Gastroesophageal sphincter (tissue), 4 donors: ENCODE results near the gene COG5. TPM values are rescaled to one million over a fixed set of nuclear protein-coding genes. Genes with fewer than 3 reads are reported as not detected.

Experiments used
- ATAC-seq: fragments of 150-250 bp; one replicate; pipeline ENCODE4 v1.9.1; 2016; ENCODE audit warnings: mild to moderate bottlenecking, moderate library complexity
- H3K27ac ChIP-seq, 4 donors: fragments of 200-600 bp; sonication (generic) in 3 of 4; 1 replicate in 3 of 4; 2 replicates in 1 of 4; pipeline ENCODE4 v1.5.1; 2016 to 2019
- H3K27me3 ChIP-seq: fragments of 200-600 bp; sonication (generic); one replicate; pipeline ENCODE4 v1.5.1; 2019
- H3K36me3 ChIP-seq, 2 donors: fragments of 200-600 bp; sonication (generic); one replicate each; pipeline ENCODE4 v1.5.1; 2019; ENCODE audit warnings: control low read depth in 1 of 2
- H3K4me1 ChIP-seq, 3 donors: fragments of 200-600 bp; sonication (generic); 1 replicate in 2 of 3; 2 replicates in 1 of 3; pipeline ENCODE4 v1.5.1; 2016 to 2019; ENCODE audit warnings: control low read depth in 2 of 3
- H3K4me3 ChIP-seq, 2 donors: fragments of 200-600 bp; sonication (generic); one replicate each; pipeline ENCODE4 v1.5.1; 2019; ENCODE audit warnings: mild to moderate bottlenecking in 1 of 2, moderate library complexity in 1 of 2
- H3K9me3 ChIP-seq, 3 donors: fragments of 200-600 bp; sonication (generic); one replicate each; pipeline ENCODE4 v1.5.1; 2017 to 2019; ENCODE audit warnings: control low read depth in 2 of 3
- CTCF ChIP-seq, 4 experiments: fragments of 200-600 bp in 2 of 4; fragments of 450-650 bp in 2 of 4; sonication (generic) in 1 of 4; IDR thresholded peaks; one replicate each; pipeline ENCODE4 v1.5.1; 2017 to 2019; ENCODE audit warnings: antibody characterized with exemption in 4 of 4, mild to moderate bottlenecking in 2 of 4, moderate library complexity in 2 of 4
- EP300 ChIP-seq: sonication (generic); formaldehyde crosslinking; IDR thresholded peaks from one replicate; pipeline ENCODE4 v1.6.1; 2017; ENCODE audit warnings: antibody characterized with exemption, mild to moderate bottlenecking
- POLR2A ChIP-seq, 2 donors: fragments of 450-650 bp; IDR thresholded peaks; one replicate each; pipeline ENCODE4 v1.6.1; 2017; ENCODE audit warnings: antibody characterized with exemption in 2 of 2, mild to moderate bottlenecking in 2 of 2, moderate library complexity in 1 of 2
- POLR2AphosphoS5 ChIP-seq: sonication (generic); formaldehyde crosslinking; IDR thresholded peaks from one replicate; pipeline ENCODE4 v1.6.1; 2017; ENCODE audit warnings: antibody characterized with exemption
- WGBS, 2 donors: methylation state at CpG; one replicate each; pipeline ENCODE4 v1.1.5; 2018; ENCODE audit warnings: low coverage in 1 of 2; 5-methylcytosine and 5-hydroxymethylcytosine counted together
- total RNA-seq, 4 donors: library from RNA; depleted of rRNA; stranded (reverse); fragments of >200 nt; gene quantifications; one replicate each; pipeline ENCODE4 v1.1.0, GENCODE V29; 2016

COG5 gene
- total RNA-seq, 4 donors from 2014 or later = 31.6 to 50.4 (median 41.1) TPM

GRCh38 chr7:107502797-107503196 is 60.9 kb downstream of the COG5 start:
- Histone ChIP-seq H3K27me3 (no peaks in the 10 kb centered on the region), H3K36me3 (peaks cover 0 to 8% of the 10 kb centered on the region in 2 donors), H3K27ac (no peak overlapping the region), H3K9me3 (no peaks in the 10 kb centered on the region), H3K4me3 (no peak overlapping the region), H3K4me1 (peaks cover 0 to 3% (median 0%) of the 10 kb centered on the region in 3 donors)
- 91 to 100% methylated on average over 1 to 2 of the region's 2 CpGs for WGBS, 2 donors
- TF ChIP-seq CTCF (IDR thresholded peaks at IDR 0.05) (no peak), EP300 (no peak), POLR2AphosphoS5 (no peak)
- ATAC-seq = no peak

GRCh38 chr7:107502154-107502553 is 61.6 kb downstream of the COG5 start:
- H3K27ac ChIP-seq = no peak overlapping the region
- TF ChIP-seq EP300 (no peak), CTCF (IDR thresholded peaks at IDR 0.05) (no peak), POLR2A (IDR thresholded peaks at IDR 0.05) (no peak), POLR2AphosphoS5 (no peak)
- no peak overlapping the region for H3K4me3 ChIP-seq
- H3K36me3 ChIP-seq = peaks cover 0 to 8% of the 10 kb centered on the region in 2 donors
- peaks cover 0 to 3% (median 0%) of the 10 kb centered on the region in 3 donors for H3K4me1 ChIP-seq
- no peaks in the 10 kb centered on the region for H3K27me3 ChIP-seq
- H3K9me3 ChIP-seq = no peaks in the 10 kb centered on the region
- no peak for ATAC-seq
- 83 to 89% methylated on average over 3 of the region's 3 CpGs for WGBS, 2 donors

DNA sequence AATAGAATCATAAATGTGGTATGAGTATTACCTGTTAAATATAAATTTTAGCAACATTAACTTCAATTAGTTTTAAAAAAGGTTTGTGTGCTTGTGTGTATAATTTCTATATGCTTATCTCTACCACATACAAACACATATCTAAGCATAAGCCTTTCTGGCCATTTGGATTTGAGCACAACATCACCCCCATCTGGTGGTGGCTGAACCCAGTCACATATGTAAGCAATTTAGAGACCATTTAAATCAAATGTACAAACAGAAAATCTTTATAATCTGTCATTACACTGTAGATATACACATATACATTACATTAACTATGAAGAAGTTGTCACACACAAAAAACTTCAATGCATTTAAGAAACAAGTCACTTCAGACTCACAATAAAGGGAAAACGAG is 62.1 kb downstream of the COG5 start:
- peaks cover 0 to 3% (median 0%) of the 10 kb centered on the region in 3 donors for H3K4me1 ChIP-seq
- TF ChIP-seq CTCF (IDR thresholded peaks at IDR 0.05) = peak in 1 of 4 experiments; percentile 24
- no peak for TF ChIP-seq EP300
- H3K27ac ChIP-seq = no peak overlapping the region
- no peak overlapping the region for H3K4me3 ChIP-seq
- no peak for ATAC-seq
- H3K9me3 ChIP-seq = no peaks in the 10 kb centered on the region
- 97 to 100% methylated on average over 1 of the region's 1 CpG for WGBS, 2 donors
- no peaks in the 10 kb centered on the region for H3K27me3 ChIP-seq
- peaks cover 0 to 8% of the 10 kb centered on the region in 2 donors for H3K36me3 ChIP-seq

DNA sequence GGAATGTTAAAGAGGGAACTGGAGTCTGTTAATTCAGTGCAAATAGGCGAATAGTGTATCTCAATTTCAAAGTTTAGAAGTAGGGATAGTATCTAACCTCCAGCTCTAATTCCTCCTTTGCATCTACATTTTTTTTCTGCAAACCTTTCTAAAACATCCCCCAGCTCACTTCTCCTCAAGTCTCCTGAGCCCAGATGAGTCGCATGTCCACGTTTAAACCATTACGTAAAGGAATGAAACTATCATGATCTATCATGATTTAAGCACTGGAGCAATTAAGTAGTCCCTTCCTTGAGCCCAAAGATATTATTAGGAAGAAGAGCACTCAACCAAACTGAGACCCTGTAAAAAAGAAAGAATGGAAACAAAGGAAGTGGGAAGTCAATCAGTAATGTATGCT is 64.0 kb downstream of the COG5 start:
- H3K4me3 ChIP-seq = no peak overlapping the region
- no peaks in the 10 kb centered on the region for H3K36me3 ChIP-seq
- WGBS, 2 donors = 79 to 88% methylated on average over 4 of the region's 4 CpGs
- ATAC-seq = no peak
- H3K27ac ChIP-seq = no peak overlapping the region
- no peaks in the 10 kb centered on the region for H3K9me3 ChIP-seq
- no peaks in the 10 kb centered on the region for H3K27me3 ChIP-seq
- TF ChIP-seq POLR2A (IDR thresholded peaks at IDR 0.05) = no peak
- peaks cover 0 to 3% (median 0%) of the 10 kb centered on the region in 3 donors for H3K4me1 ChIP-seq

DNA sequence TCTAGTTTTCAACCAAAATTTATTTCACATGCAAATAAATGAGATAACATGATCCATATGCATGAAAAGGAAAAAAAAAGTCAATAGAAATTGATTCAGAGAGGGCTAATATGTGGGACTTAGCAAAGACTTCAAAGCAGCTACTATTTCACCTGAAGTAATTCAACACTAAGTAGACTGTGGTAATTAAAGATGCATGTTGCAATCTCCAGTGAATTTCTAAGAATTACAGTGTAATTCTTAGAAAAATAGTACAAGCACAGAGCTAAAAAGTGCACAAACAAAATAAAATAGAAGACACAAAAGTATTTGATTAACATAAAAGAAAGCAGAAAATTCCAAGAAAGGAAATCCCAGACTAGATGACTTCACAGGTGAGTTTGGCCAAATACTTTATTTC is 68.2 kb downstream of the COG5 start:
- no peak for TF ChIP-seq CTCF (IDR thresholded peaks at IDR 0.05)
- Histone ChIP-seq H3K9me3 (no peaks in the 10 kb centered on the region), H3K4me3 (no peak overlapping the region), H3K27me3 (no peaks in the 10 kb centered on the region), H3K27ac (no peak overlapping the region), H3K36me3 (no peaks in the 10 kb centered on the region), H3K4me1 (no peaks in the 10 kb centered on the region)
- no peak for ATAC-seq

DNA sequence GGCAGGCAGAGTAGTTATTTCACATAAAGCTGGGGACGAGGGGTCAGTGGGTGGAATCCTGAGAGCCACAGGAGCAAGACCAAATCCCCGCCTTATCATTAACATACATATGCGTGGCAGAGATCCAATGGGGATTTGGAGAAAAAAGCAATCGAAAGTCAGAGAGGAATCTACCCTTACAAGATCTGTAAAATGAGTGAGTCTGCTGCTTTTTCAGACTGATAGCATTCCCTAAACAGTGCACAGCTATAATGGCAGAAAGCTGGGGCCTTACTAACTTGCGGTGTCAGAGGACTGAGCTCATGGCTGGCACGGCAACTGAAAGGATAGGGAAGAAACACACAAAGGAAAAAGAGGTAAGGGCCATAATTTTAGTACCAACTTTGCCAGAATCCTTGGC is 68.8 kb downstream of the COG5 start:
- Histone ChIP-seq H3K27ac (no peak overlapping the region), H3K27me3 (no peaks in the 10 kb centered on the region), H3K36me3 (no peaks in the 10 kb centered on the region), H3K9me3 (no peaks in the 10 kb centered on the region), H3K4me1 (no peaks in the 10 kb centered on the region), H3K4me3 (no peak overlapping the region)
- WGBS, 2 donors = 85 to 89% methylated on average over 5 to 6 of the region's 6 CpGs
- TF ChIP-seq EP300 = no peak
- no peak for TF ChIP-seq POLR2AphosphoS5
- TF ChIP-seq POLR2A (IDR thresholded peaks at IDR 0.05) = no peak
- ATAC-seq = no peak
